Activated B cell treated with CpG ODN at 0.5 μM for 24 hours (primary cell): ENCODE data around the gene MYO7A. TPM values are rescaled to one million over a fixed set of nuclear protein-coding genes. Genes with fewer than 3 reads are reported as not detected.

Experiments
- ATAC-seq: fragments of 200-7000 bp; cut with Tn5 transposase; one replicate; pipeline ENCODE4 v1.10.0; 2021; ENCODE audit warnings: low read depth, mild to moderate bottlenecking, moderate library complexity
- CTCF ChIA-PET: fragments of 350-600 bp; sonication (Branson Sonifier 250); formaldehyde crosslinking; loops from one replicate; lab custom pipeline; 2021; ENCODE audit warnings: antibody characterized with exemption; lab: Charles Lee
- POLR2A ChIA-PET: fragments of 350-600 bp; sonication (Branson Sonifier 250); formaldehyde crosslinking; loops from one replicate; lab custom pipeline; 2021; ENCODE audit warnings: antibody characterized with exemption; lab: Charles Lee
- DNase-seq: peaks from one replicate; pipeline ENCODE4 v3.0.0; 2022
- H3K27ac Mint-ChIP-seq: one replicate; pipeline ENCODE4 v1.8.0; 2020; ENCODE audit warnings: mixed read lengths
- H3K27me3 Mint-ChIP-seq: one replicate; pipeline ENCODE4 v1.8.0; 2021; ENCODE audit warnings: mixed read lengths
- H3K36me3 Mint-ChIP-seq: one replicate; pipeline ENCODE4 v1.8.0; 2021; ENCODE audit warnings: low read depth, mixed read lengths
- H3K4me1 Mint-ChIP-seq: one replicate; pipeline ENCODE4 v1.8.0; 2021; ENCODE audit warnings: mixed read lengths
- H3K4me3 Mint-ChIP-seq: one replicate; pipeline ENCODE4 v1.8.0; 2020; ENCODE audit warnings: mild to moderate bottlenecking, mixed read lengths
- H3K9me3 Mint-ChIP-seq: one replicate; pipeline ENCODE4 v1.8.0; 2020; ENCODE audit warnings: mixed read lengths
- intact Hi-C: fragments of 100-400 bp; cut with micrococcal nuclease; formaldehyde crosslinking; loops from one replicate; pipeline ENCODE4 v1.15.1; 2024
- total RNA-seq: library from RNA; stranded (reverse); gene quantifications from 2 replicates; pipeline ENCODE4 v1.2.3, GENCODE V29; 2022
- TF ChIP-seq, protein P1 (sequence below): fragments of 200-600 bp; IDR thresholded peaks from one replicate; pipeline ENCODE4 v1.8.0; 2022; ENCODE audit warnings: antibody characterized with exemption, mild to moderate bottlenecking

MYO7A gene
- total RNA-seq, 1 donor from 2014 or later: 5.4 TPM

DNA sequence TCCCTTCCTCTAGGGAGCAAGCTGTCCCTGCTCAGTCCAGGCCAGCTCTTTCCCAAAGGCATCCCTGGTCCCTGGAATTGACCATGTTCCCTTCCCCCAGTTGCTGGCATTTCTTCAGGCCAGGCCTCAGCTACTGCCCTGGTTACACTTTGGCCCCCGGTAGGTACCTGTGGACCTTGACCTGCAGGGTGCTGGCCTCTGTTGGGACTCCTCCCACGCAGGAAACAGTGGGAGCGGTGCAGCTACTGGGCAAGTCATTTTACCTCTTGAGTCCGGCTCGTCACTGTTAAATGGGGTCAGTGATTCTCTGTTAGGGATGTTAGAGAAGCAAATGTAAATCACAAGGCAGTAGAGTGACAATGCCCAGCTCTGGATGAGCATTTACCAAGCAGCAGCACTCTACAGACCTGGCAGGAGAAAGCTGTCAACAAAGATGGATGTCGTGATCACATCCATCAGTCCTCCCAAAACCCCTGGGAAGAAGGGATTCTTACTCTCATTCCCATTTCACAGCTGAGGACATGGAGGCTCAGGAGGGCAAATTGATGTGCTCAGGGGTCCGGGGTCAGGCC is 16.9 kb downstream of the MYO7A start:
- CTCF ChIA-PET: no interaction called here

DNA sequence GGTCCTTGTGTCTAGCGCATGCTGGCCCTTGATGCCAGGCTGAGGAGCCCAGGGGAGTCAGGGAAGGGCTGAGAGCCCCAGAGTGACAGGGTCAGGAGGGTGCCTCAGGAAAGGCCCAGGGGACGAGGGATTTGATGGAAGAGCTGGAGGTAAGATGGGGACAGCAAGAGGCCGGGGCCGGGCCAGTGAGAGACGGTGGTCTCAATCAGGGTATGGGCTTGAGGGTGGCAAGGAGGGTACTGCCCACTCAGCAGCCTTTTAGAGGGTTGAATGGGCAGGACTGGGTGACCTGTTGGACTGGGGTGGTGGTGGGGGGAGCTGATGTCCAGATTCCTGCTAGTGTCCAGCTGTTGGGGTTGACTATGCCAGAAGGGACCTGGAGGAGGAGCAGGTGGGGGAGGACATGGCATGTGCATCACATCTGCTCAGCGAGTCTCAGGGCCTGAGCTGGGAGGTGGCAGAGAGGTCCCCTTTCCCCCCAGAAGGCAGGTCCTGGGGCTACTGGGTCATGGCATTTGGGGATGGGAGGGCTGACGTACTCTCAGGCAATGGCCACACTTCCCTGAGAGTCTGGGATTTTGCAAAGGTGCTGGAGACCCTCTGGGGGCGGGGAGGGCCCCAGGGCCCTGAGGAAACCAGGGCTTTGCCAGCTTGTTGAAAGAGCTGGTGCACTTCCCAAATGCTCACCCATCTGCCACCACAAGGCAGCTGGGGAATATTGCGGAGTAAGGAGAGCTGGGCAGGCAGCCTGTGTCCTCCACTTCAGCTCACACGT is 18.4 kb downstream of the MYO7A start:
- H3K27me3 Mint-ChIP-seq: peaks cover 3% of the 10 kb centered on the region
- POLR2A ChIA-PET: no interaction called here
- no peaks in the 10 kb centered on the region for H3K36me3 Mint-ChIP-seq

More for the DNA sequence above, 16.9 kb downstream of the MYO7A start:
- TF ChIP-seq, protein P1, sequence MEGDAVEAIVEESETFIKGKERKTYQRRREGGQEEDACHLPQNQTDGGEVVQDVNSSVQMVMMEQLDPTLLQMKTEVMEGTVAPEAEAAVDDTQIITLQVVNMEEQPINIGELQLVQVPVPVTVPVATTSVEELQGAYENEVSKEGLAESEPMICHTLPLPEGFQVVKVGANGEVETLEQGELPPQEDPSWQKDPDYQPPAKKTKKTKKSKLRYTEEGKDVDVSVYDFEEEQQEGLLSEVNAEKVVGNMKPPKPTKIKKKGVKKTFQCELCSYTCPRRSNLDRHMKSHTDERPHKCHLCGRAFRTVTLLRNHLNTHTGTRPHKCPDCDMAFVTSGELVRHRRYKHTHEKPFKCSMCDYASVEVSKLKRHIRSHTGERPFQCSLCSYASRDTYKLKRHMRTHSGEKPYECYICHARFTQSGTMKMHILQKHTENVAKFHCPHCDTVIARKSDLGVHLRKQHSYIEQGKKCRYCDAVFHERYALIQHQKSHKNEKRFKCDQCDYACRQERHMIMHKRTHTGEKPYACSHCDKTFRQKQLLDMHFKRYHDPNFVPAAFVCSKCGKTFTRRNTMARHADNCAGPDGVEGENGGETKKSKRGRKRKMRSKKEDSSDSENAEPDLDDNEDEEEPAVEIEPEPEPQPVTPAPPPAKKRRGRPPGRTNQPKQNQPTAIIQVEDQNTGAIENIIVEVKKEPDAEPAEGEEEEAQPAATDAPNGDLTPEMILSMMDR: no peak
- Mint-ChIP-seq H3K36me3 (no peaks in the 10 kb centered on the region), H3K9me3 (no peaks in the 10 kb centered on the region), H3K4me3 (no peak overlapping the region), H3K4me1 (peaks cover 9% of the 10 kb centered on the region), H3K27ac (no peak overlapping the region), H3K27me3 (peaks cover 2% of the 10 kb centered on the region)
- no peak for DNase-seq
- POLR2A ChIA-PET: no interaction called here
- ATAC-seq: no peak
- intact Hi-C loops: no loop called here

DNA sequence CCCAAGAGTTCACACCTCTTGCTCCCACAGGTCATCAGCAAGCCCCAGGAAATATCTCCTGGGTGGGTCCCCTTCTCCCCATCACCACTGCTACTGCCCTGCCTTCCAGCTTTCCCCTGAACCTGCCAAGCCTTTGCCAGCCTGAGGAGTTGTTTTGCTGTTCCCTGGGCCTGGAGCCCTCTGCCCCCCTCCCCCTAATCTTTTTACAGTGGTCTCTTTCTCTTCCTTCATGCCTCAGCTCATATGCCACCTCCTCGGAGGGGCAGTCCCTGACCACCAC is 18.9 kb downstream of the MYO7A start:
- TF ChIP-seq, protein P1: no peak
- no peak overlapping the region for H3K27ac Mint-ChIP-seq
- ChIA-PET POLR2A (no interaction called here), CTCF (no interaction called here)
- no peak for ATAC-seq
- H3K36me3 Mint-ChIP-seq: no peaks in the 10 kb centered on the region
- DNase-seq: no peak
- peaks cover 10% of the 10 kb centered on the region for H3K4me1 Mint-ChIP-seq
- no peaks in the 10 kb centered on the region for H3K9me3 Mint-ChIP-seq
- peaks cover 4% of the 10 kb centered on the region for H3K27me3 Mint-ChIP-seq
- intact Hi-C loops: no loop called here
- no peak overlapping the region for H3K4me3 Mint-ChIP-seq

More for the DNA sequence above, 18.4 kb downstream of the MYO7A start:
- DNase-seq (no peak), ATAC-seq (no peak)
- H3K27ac Mint-ChIP-seq: no peak overlapping the region
- intact Hi-C loops: no loop called here
- CTCF ChIA-PET: no interaction called here
- H3K9me3 Mint-ChIP-seq: no peaks in the 10 kb centered on the region
- peaks cover 8% of the 10 kb centered on the region for H3K4me1 Mint-ChIP-seq
- no peak overlapping the region for H3K4me3 Mint-ChIP-seq
- TF ChIP-seq, protein P1: no peak

DNA sequence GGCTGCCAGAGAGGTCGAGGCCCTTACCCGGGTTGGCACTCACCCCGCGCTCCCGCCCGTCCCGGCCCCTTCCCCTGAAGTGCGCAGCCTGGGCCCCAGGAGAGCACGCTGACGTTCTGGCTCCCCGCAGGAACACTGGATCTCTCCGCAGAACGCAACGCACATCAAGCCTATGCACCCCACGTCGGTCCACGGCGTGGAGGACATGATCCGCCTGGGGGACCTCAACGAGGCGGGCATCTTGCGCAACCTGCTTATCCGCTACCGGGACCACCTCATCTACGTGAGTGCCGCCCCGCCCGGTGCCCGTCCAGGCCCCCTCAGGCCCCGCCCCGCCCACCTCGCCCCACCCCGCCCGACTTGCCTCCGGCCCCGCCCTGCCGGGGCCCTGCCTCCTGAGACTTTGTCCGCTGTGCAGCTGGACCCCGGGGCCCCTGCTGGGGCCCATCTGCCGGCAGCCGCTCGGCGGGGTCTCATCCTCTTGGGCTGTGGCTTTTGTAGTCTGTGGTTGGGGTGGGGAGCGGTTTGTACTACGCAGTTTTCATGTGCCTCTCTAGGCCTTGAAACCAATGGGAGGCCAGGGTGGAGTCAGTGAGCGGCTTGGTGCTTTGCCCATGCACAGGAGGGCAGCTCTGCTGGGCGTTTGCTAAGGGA is 19.7 kb downstream of the MYO7A start:
- Mint-ChIP-seq H3K4me1 (peaks cover 16% of the 10 kb centered on the region), H3K36me3 (no peaks in the 10 kb centered on the region), H3K9me3 (no peaks in the 10 kb centered on the region), H3K4me3 (peak overlapping the region; percentile 61), H3K27me3 (peaks cover 7% of the 10 kb centered on the region), H3K27ac (no peak overlapping the region)
- TF ChIP-seq, protein P1: no peak
- DNase-seq (peak; percentile 22), ATAC-seq (peak; percentile 66)
- intact Hi-C loops: no loop called here
- CTCF ChIA-PET: no interaction called here
- POLR2A ChIA-PET: no interaction called here

DNA sequence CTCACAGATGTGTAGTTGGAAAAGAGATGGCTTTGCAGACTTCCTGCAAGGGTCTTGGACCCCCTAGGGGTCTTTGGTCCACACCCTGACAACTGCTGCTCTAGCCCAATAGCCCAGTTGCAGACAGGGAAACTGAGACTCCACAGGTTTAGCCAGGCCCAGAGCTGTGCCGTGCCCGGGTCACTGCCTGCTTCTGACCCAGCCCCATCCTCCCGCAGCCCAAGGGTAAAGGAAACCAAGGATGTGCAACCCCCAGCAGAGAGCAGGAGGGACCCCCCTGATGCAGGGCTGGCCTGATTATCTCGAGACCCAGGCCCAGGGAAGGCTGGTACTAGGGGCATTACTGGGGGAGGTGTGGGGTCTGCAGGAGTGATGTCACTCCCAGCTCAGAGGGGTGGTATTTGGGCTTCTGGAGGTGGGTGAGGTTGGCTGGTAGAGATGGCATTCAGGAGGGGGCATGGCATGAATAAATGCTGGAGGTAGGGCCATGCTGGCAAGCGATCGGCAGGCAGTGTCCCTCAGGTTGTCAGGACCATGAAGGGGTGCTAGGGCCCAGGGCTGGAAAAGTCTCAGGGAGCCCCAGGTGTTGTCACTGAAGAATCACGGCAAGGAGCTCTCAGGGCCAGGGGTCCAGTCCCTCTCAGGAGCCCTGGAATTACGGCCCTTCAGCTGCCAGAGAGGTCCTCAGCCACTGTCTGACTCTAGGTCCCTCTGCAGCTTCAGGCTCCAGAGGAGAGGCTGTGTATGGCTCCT is 21.1 kb downstream of the MYO7A start:
- intact Hi-C loops: no loop called here
- Mint-ChIP-seq H3K4me3 (no peak overlapping the region), H3K9me3 (no peaks in the 10 kb centered on the region), H3K4me1 (peaks cover 17% of the 10 kb centered on the region), H3K36me3 (no peaks in the 10 kb centered on the region), H3K27ac (no peak overlapping the region), H3K27me3 (peaks cover 13% of the 10 kb centered on the region)
- TF ChIP-seq, protein P1: no peak
- no peak for ATAC-seq
- no peak for DNase-seq
- ChIA-PET POLR2A (no interaction called here), CTCF (no interaction called here)
